HEK293T (cell line): Measurements from ENCODE around the gene TMEM9B.
"Not testable (repeated sequence)": the region's sequence is repeated elsewhere in the genome, so short reads cannot be mapped to it uniquely, and the experiment has no call there.

Experiments used
- ARNT ChIP-seq: fragments of 450-650 bp; IDR thresholded peaks from 2 replicates; pipeline ENCODE4 v1.6.1; 2017; ENCODE audit warnings: mild to moderate bottlenecking
- BHLHE40 ChIP-seq: fragments of 450-650 bp; IDR thresholded peaks from 2 replicates; pipeline ENCODE4 v1.6.1; 2016; ENCODE audit warnings: mild to moderate bottlenecking, moderate library complexity, borderline replicate concordance
- ELF4 ChIP-seq: fragments of 450-650 bp; IDR thresholded peaks from 2 replicates; pipeline ENCODE4 v1.6.1; 2017; ENCODE audit warnings: antibody characterized with exemption
- FOXA1 ChIP-seq: fragments of 450-650 bp; IDR thresholded peaks from 2 replicates; pipeline ENCODE4 v1.6.1; 2016; ENCODE audit warnings: mild to moderate bottlenecking
- FOXM1 ChIP-seq: fragments of 450-650 bp; IDR thresholded peaks from 2 replicates; pipeline ENCODE4 v1.6.1; 2017; ENCODE audit warnings: mild to moderate bottlenecking, borderline replicate concordance
- LEF1 ChIP-seq: fragments of 450-650 bp; IDR thresholded peaks from 2 replicates; pipeline ENCODE4 v1.6.1; 2017; ENCODE audit warnings: mild to moderate bottlenecking, borderline replicate concordance
- ZNF384 ChIP-seq: fragments of 450-650 bp; IDR thresholded peaks from 2 replicates; pipeline ENCODE4 v1.6.1; 2016

DNA sequence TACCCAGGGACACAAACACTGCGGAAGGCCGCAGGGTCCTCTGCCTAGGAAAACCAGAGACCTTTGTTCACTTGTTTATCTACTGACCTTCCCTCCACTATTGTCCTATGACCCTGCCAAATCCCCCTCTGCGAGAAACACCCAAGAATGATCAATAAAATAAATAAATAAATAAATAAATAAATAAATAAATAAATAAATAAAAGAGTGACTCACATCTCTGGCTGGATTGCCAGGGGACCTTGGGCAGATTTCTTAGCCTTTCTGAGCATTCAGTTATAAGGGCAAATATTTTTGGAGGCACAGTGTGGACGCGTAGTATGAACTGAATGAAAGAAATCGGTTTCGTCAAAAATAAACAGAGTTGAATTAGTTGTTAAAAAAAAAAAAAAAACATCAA is 15.1 kb upstream of the TMEM9B start:
- TF ChIP-seq ZNF384, LEF1, FOXA1, ELF4, ARNT, BHLHE40, FOXM1: not testable (repeated sequence)
